HG02759 (cell line): ENCODE data around the gene RBM33.
"Not testable (repeated sequence)": the region's sequence is repeated elsewhere in the genome, so short reads cannot be mapped to it uniquely, and the experiment has no call there.

Source experiments
- ATAC-seq: cut with Tn5 transposase; IDR thresholded peaks from one replicate; pipeline ENCODE4 v1.9.1; 2021; ENCODE audit warnings: mild to moderate bottlenecking, moderate library complexity; ENCODE audit not compliant: unreplicated experiment

Gene RBM33

GRCh38 chr7:155817515-155817914 is 173.1 kb downstream of the RBM33 start:
- ATAC-seq, result not testable (repeated sequence)

DNA sequence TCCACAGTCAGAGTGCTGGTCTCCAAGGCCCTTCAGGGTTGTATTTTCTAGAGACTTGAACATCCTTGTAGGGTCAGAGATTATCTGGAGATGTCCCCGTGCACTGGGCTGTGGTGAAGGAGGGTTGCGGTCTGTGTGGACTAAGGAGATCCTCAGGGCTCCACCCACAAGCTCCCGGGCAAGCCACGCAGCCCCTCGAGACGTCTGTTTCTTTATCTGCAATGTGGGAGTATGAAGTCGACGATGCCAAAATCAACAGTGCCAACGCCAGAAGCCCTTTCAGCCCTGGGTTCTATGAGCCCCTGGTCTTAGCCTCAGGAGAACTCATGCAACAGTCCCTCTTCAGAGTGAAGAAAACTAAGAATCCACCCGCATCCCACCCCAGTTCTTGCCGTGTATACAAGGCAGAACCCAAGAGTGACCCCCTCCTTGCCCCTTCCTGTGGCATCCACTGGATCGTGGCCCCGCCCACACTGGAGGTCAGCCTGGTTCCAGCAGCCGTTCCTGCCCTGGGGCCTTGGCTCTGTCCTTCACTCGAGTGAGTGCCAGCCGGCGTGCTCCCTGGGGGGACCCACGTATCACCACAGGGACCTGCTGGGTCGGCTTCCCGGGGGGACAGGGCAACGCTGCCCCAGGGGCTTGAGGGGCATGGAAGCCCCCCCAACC is 173.8 kb downstream of the RBM33 start:
- ATAC-seq, result no peak

- no peak for ATAC-seq
Measured at GRCh38 chr7:155818820-155819168, 174.3 kb downstream of the RBM33 start.

DNA sequence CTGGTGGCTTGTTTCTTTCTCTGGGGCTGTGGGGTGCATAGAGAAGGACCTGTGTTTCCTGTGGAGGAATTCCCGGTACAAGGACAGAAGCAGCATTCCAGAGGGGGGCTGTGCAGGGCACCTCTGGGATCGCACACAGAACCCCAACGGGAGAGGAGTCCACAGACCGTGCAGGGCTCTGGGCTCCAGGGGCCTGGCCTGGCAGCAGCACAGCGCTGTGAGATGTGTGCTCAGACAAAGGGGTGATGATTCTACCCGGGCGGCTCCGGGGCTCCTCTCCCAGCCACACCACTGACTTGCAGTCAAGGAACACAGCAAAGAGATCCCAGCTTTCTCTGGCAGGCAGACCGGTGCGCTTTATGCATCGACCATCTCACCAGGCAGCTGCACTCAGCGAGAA is 174.7 kb downstream of the RBM33 start:
- no peak for ATAC-seq

- no peak for ATAC-seq
Measured at GRCh38 chr7:155820246-155820645, 175.8 kb downstream of the RBM33 start.

DNA sequence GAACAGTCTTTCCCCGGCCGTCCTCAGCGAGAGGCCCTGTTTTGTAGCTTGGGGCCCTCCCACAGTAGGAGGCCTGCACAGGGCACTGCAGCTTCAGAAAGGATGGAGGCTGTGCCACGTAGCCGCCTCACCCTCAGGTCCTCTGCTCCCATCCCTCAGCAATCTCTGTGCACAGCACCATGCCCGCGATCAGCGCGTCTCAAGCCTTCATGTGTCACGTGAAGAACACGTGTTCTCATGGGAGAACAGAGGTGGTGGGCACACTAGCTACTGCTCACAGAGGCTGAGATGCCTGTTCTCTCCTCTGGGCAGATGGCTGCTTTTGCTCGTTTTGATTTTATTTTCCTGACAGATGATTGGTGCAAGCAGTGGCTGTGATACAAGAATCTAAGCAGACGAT is 176.3 kb downstream of the RBM33 start:
- ATAC-seq, result no peak

DNA sequence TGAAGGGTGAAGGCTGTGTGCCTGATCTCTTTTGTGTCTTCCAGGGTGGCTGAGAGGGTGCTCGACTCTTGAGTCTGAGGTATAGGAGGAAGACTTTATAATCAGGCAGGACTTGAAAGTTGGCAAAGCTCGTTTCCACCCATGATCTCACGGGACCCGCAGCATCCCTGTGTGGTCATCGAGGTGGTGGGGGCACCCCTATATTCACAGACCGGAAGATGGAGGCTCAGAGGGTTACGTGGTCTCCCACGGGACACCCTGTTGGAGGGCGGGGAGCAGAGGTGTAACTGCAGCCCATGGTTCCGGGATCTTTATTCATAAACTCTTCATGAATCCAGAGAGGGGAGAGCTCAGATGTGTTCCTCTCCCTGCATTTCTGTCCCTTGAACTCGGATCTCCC is 177.4 kb downstream of the RBM33 start:
- ATAC-seq, result no peak

GRCh38 chr7:155824227-155824886 is 179.9 kb downstream of the RBM33 start:
- no peak for ATAC-seq

GRCh38 chr7:155825336-155825735 is 180.9 kb downstream of the RBM33 start:
- ATAC-seq, result no peak

DNA sequence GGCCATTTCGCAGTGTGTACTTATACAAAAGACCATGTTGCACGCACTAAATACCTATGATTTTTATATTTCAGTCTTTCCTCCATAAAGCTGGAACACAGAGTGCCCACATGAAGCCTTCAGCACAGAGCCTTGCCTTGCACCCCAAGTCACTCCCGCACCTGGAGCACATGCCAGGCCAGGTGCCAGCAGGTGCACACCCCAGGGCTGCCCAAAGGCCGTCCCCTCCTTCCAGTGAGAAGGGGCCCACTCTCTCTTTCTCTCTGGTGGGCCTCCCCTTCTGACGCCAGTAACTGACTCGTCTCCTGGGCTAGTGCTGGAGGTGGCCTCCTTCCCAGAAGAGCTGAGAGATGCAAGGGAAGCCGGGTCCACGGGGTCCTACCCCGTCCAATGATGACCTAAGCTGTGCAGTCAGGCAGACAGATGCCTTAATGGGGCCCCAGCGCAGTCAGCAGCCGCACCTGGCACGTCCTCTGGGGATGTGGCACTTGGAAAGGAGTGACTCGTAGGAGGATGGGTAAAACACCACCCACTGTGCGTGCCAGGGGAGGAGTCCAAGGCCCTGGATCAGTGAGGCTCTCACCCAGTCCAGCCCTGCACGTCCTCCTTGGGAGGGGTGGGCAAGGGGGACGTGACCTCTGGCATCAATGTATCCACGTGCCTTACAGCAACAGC is 185.5 kb downstream of the RBM33 start:
- ATAC-seq, result no peak
